ENCODE data around the gene ZIC5.

Gene ZIC5

GRCh38 chr13:99989276-99990125 is 17.9 kb upstream of the ZIC5 start:
- no peak overlapping the region; the same call in 1 of the 2 replicates for H3K27ac ChIP-seq
- DNase-seq (ENCODE audit: low read depth, low spot score), result no peak

GRCh38 chr13:99988529-99989275 is 17.1 kb upstream of the ZIC5 start:
- DNase-seq (ENCODE audit: low read depth, low spot score), result no peak
- Histone ChIP-seq H3K36me3 (ENCODE audit: insufficient read depth, low read length) (peaks cover 36% of the 10 kb centered on the region), H3K9ac (ENCODE audit: insufficient read length) (no peak overlapping the region), H3K4me3 (peak overlapping the region; percentile 11; the same call in 1 of the 2 replicates), H3K27ac (peak overlapping the region; percentile 97), H3K9me3 (ENCODE audit: low read depth, low read length) (no peaks in the 10 kb centered on the region)
- TF ChIP-seq POLR2AphosphoS5 (IDR thresholded peaks at IDR 0.05; ENCODE audit: borderline replicate concordance, low read depth, low read length), result no peak; the same call in 1 of the 2 replicates
- no peak for TF ChIP-seq FOXP2 (optimal IDR thresholded peaks at IDR 0.05; ENCODE audit: control extremely low read depth, extremely low read length, insufficient read depth)

More at GRCh38 chr13:99989276-99990125, 17.9 kb upstream of the ZIC5 start:
- no peak for TF ChIP-seq POLR2AphosphoS5 (IDR thresholded peaks at IDR 0.05; ENCODE audit: borderline replicate concordance, low read depth, low read length)
- no peak for TF ChIP-seq FOXP2 (optimal IDR thresholded peaks at IDR 0.05; ENCODE audit: control extremely low read depth, extremely low read length, insufficient read depth)
- no peak for TF ChIP-seq EZH2 (IDR thresholded peaks at IDR 0.05)
- Histone ChIP-seq H3K9ac (ENCODE audit: insufficient read length) (no peak overlapping the region), H3K9me3 (ENCODE audit: low read depth, low read length) (no peaks in the 10 kb centered on the region), H3K4me3 (no peak overlapping the region), H3K36me3 (ENCODE audit: insufficient read depth, low read length) (peaks cover 28% of the 10 kb centered on the region)

- peak overlapping the region; percentile 95 for H3K9ac ChIP-seq (ENCODE audit: insufficient read length)
- H3K4me3 ChIP-seq, result peak overlapping the region; percentile 82
- TF ChIP-seq POLR2AphosphoS5 (IDR thresholded peaks at IDR 0.05; ENCODE audit: borderline replicate concordance, low read depth, low read length), result no peak; the same call in 1 of the 2 replicates
- no peaks in the 10 kb centered on the region for H3K9me3 ChIP-seq (ENCODE audit: low read depth, low read length)
- peaks cover 49% of the 10 kb centered on the region for H3K36me3 ChIP-seq (ENCODE audit: insufficient read depth, low read length)
- no peak for DNase-seq (ENCODE audit: low read depth, low spot score)
- H3K27ac ChIP-seq, result peak overlapping the region; percentile 97
Measured at GRCh38 chr13:99987154-99988019, 15.8 kb upstream of the ZIC5 start.

- no peaks in the 10 kb centered on the region for H3K9me3 ChIP-seq (ENCODE audit: low read depth, low read length)
- peak overlapping the region; percentile 82 for H3K4me3 ChIP-seq
- TF ChIP-seq POLR2AphosphoS5 (IDR thresholded peaks at IDR 0.05; ENCODE audit: borderline replicate concordance, low read depth, low read length) (no peak), FOXP2 (optimal IDR thresholded peaks at IDR 0.05; ENCODE audit: control extremely low read depth, extremely low read length, insufficient read depth) (no peak), EZH2 (IDR thresholded peaks at IDR 0.05) (no peak)
- peak overlapping the region; percentile 95 for H3K9ac ChIP-seq (ENCODE audit: insufficient read length)
- DNase-seq (ENCODE audit: low read depth, low spot score), result no peak
- peak overlapping the region; percentile 97 for H3K27ac ChIP-seq
- H3K36me3 ChIP-seq (ENCODE audit: insufficient read depth, low read length), result peaks cover 49% of the 10 kb centered on the region
Measured at GRCh38 chr13:99986741-99987140, 15.2 kb upstream of the ZIC5 start.

- Histone ChIP-seq H3K9me3 (ENCODE audit: low read depth, low read length) (no peaks in the 10 kb centered on the region), H3K27ac (peak overlapping the region; percentile 97), H3K4me3 (peak overlapping the region; percentile 82), H3K9ac (ENCODE audit: insufficient read length) (peak overlapping the region; percentile 95), H3K36me3 (ENCODE audit: insufficient read depth, low read length) (peaks cover 49% of the 10 kb centered on the region)
- no peak for TF ChIP-seq EZH2 (IDR thresholded peaks at IDR 0.05)
- TF ChIP-seq POLR2AphosphoS5 (IDR thresholded peaks at IDR 0.05; ENCODE audit: borderline replicate concordance, low read depth, low read length), result no peak; the same call in 1 of the 2 replicates
- TF ChIP-seq FOXP2 (optimal IDR thresholded peaks at IDR 0.05; ENCODE audit: control extremely low read depth, extremely low read length, insufficient read depth), result no peak
- no peak for DNase-seq (ENCODE audit: low read depth, low spot score)
Measured at GRCh38 chr13:99985886-99986527, 14.4 kb upstream of the ZIC5 start.

- no peak for TF ChIP-seq EZH2 (IDR thresholded peaks at IDR 0.05)
- TF ChIP-seq POLR2AphosphoS5 (IDR thresholded peaks at IDR 0.05; ENCODE audit: borderline replicate concordance, low read depth, low read length), result peak; percentile 18; the same call in 1 of the 2 replicates
- Histone ChIP-seq H3K4me3 (peak overlapping the region; percentile 93), H3K9ac (ENCODE audit: insufficient read length) (peak overlapping the region; percentile 99), H3K27ac (peak overlapping the region; percentile 97), H3K36me3 (ENCODE audit: insufficient read depth, low read length) (peaks cover 49% of the 10 kb centered on the region), H3K9me3 (ENCODE audit: low read depth, low read length) (no peaks in the 10 kb centered on the region)
- no peak for DNase-seq (ENCODE audit: low read depth, low spot score)
Measured at GRCh38 chr13:99985241-99985874, 13.8 kb upstream of the ZIC5 start.

- TF ChIP-seq EZH2 (IDR thresholded peaks at IDR 0.05), result no peak
- TF ChIP-seq FOXP2 (optimal IDR thresholded peaks at IDR 0.05; ENCODE audit: control extremely low read depth, extremely low read length, insufficient read depth), result no peak
- peak; percentile 15; the same call in 1 of the 2 replicates for TF ChIP-seq POLR2AphosphoS5 (IDR thresholded peaks at IDR 0.05; ENCODE audit: borderline replicate concordance, low read depth, low read length)
- peak overlapping the region; percentile 96 for H3K27ac ChIP-seq
- H3K9me3 ChIP-seq (ENCODE audit: low read depth, low read length), result no peaks in the 10 kb centered on the region
- H3K9ac ChIP-seq (ENCODE audit: insufficient read length), result peak overlapping the region; percentile 99
- peaks cover 49% of the 10 kb centered on the region for H3K36me3 ChIP-seq (ENCODE audit: insufficient read depth, low read length)
- DNase-seq (ENCODE audit: low read depth, low spot score), result no peak
- H3K4me3 ChIP-seq, result peak overlapping the region; percentile 93
Measured at GRCh38 chr13:99984461-99985240, 13.1 kb upstream of the ZIC5 start.

Measured in SK-N-MC (cell line).